H1 (cell line): ENCODE measurements around the gene NEK11. TPM values are rescaled to one million over a fixed set of nuclear protein-coding genes. Genes with fewer than 3 reads are reported as not detected.

ENCODE experiments used
- GABPA ChIP-seq: IDR thresholded peaks from 2 replicates; pipeline ENCODE4 v1.6.1; 2011; ENCODE audit warnings: mild to moderate bottlenecking, low read length, moderate library complexity, borderline replicate concordance; ENCODE audit not compliant: insufficient read depth
- USF2 ChIP-seq: IDR thresholded peaks from 2 replicates; pipeline ENCODE4 v1.6.1; 2011; ENCODE audit warnings: low read length, improper control_type of control experiment
- polyA plus RNA-seq, 7 experiments: library from polyadenylated mRNA; depleted of rRNA in 3 of 7; stranded (reverse) in 5 of 7; unstranded in 2 of 7; fragments of >200 nt in 5 of 7; fragments of 200-250 nt in 2 of 7; gene quantifications; 1 replicate in 5 of 7; 2 replicates in 1 of 7; 4 replicates in 1 of 7; pipeline versions ENCODE4 v1.2.1 to v1.2.3, GENCODE V29; 2011 to 2013; ENCODE audit warnings: missing spikeins in 2 of 7, mixed read lengths in 2 of 7
- total RNA-seq: library from RNA; stranded (reverse); fragmentation: NEBNext Ultra II Directional; extraction: Animal tissue kit (Norgen Biotek cat#: 25700); gene quantifications from 2 replicates; pipeline ENCODE4 v1.2.1, GENCODE V29; 2021

The NEK11 gene
- total and polyA plus RNA-seq, 2 of the 8 experiments (the other 6 are each of a cell fraction or from before 2014, with no cell fraction given), result 0.60 TPM; not detected in 1

- TF ChIP-seq GABPA (no peak), USF2 (no peak)
Observed at GRCh38 chr3:131140891-131141290, 114.2 kb downstream of the NEK11 start (continued).
